K562 (cell line): ENCODE data around the gene LRRC25. TPM values are rescaled to one million over a fixed set of nuclear protein-coding genes. Genes with fewer than 3 reads are reported as not detected.

Experiments
- ATAC-seq: fragments of 200-7000 bp; cut with Tn5 transposase; 3 replicates; pipeline ENCODE4 v1.9.1; 2020; ENCODE audit warnings: moderate library complexity
- BruUV-seq: library from RNA; stranded (reverse); fragments of 400-500 nt; replicated peaks from 2 replicates; lab custom pipeline; 2021; lab: Mats Ljungman, UMichigan
- CTCF ChIA-PET: fragments of 300-600 bp; formaldehyde crosslinking; extraction: SDS; loops from one replicate; lab custom pipeline; 2021; ENCODE audit warnings: low intra/inter-chr PET ratio; lab: Yijun Ruan, JAX
- POLR2A ChIA-PET: fragments of 300-600, 350-650 bp; sonication (Branson Sonifier 250); formaldehyde crosslinking; extraction: SDS; loops from one replicate; lab custom pipeline; 2021; ENCODE audit warnings: antibody characterized with exemption, inconsistent platforms; lab: Yijun Ruan, JAX
- DNase-seq, 4 experiments: peaks; one replicate each; pipeline versions ENCODE4 v3.0.0 to v3.0.0-alpha.2; 2011 to 2018; ENCODE audit warnings: low spot score in 3 of 4, mixed read lengths in 3 of 4; ENCODE audit errors: extremely low read depth in 1 of 4
- FAIRE-seq: peaks from 2 replicates; lab custom pipeline; 2011; peaks lifted over from hg19 to GRCh38; lab: Jason Lieb, UNC
- H2AFZ ChIP-seq: 2 replicates; pipeline ENCODE4 v1.6.0; 2011; ENCODE audit warnings: low read depth, low read length, control low read depth, inconsistent platforms
- H3K27ac ChIP-seq: fragments of 200-600 bp; 3 replicates; pipeline ENCODE4 v1.8.0; 2011; ENCODE audit warnings: low read depth, mild to moderate bottlenecking, control low read depth, inconsistent platforms, low read length, moderate library complexity, mixed read lengths; ENCODE audit errors: extremely low read depth
- H3K27me3 ChIP-seq, 2 experiments: fragments of 300-600 bp in 1 of 2; 2 replicates in 1 of 2; 3 replicates in 1 of 2; pipeline versions ENCODE4 v1.6.0 to v1.8.0; 2011; ENCODE audit warnings: inconsistent platforms in 2 of 2, low read length in 2 of 2, mild to moderate bottlenecking in 1 of 2, mixed read lengths in 1 of 2, moderate library complexity in 1 of 2; ENCODE audit not compliant: control insufficient read depth in 2 of 2, insufficient read depth in 2 of 2
- H3K36me3 ChIP-seq: fragments of 300-600 bp; 3 replicates; pipeline ENCODE4 v1.8.0; 2011; ENCODE audit warnings: mild to moderate bottlenecking, low read length, inconsistent platforms; ENCODE audit not compliant: control insufficient read depth, insufficient read depth
- H3K4me1 ChIP-seq, 2 experiments: fragments of 200-600 bp in 1 of 2; replicated peaks in 1 of 2; 2 replicates in 1 of 2; 3 replicates in 1 of 2; pipeline versions ENCODE4 v1.5.1 to v1.8.0; 2011; ENCODE audit warnings: inconsistent platforms in 2 of 2, low read length in 2 of 2, mild to moderate bottlenecking in 1 of 2, mixed read lengths in 1 of 2, moderate library complexity in 1 of 2; ENCODE audit not compliant: control insufficient read depth in 2 of 2, insufficient read depth in 2 of 2
- H3K4me2 ChIP-seq: 2 replicates; pipeline ENCODE4 v1.6.1; 2011; ENCODE audit warnings: low read length, control low read depth, inconsistent platforms, mixed read lengths; ENCODE audit not compliant: insufficient read depth
- H3K4me3 ChIP-seq: fragments of 200-600 bp; sonication (generic), shearing (Covaris generic); 2 replicates; pipeline ENCODE4 v1.5.1; 2016; ENCODE audit warnings: control low read depth, inconsistent platforms
- H3K79me2 ChIP-seq: fragments of 200-600 bp; 3 replicates; pipeline ENCODE4 v1.8.0; 2011; ENCODE audit warnings: low read length, inconsistent platforms; ENCODE audit not compliant: control insufficient read depth, insufficient read depth
- H3K9ac ChIP-seq, 2 experiments: 2 replicates each; pipeline versions ENCODE4 v1.6.0 to v1.6.1; 2011; ENCODE audit warnings: low read depth in 2 of 2, low read length in 2 of 2, control low read depth in 1 of 2, inconsistent platforms in 1 of 2, mild to moderate bottlenecking in 1 of 2, mixed read lengths in 1 of 2; ENCODE audit not compliant: insufficient read depth in 1 of 2
- H3K9me1 ChIP-seq: one replicate; pipeline ENCODE4 v1.6.0; 2011; ENCODE audit warnings: inconsistent platforms, mild to moderate bottlenecking, low read length, moderate library complexity; ENCODE audit not compliant: control insufficient read depth, insufficient read depth
- H3K9me3 ChIP-seq: replicated peaks from 2 replicates; pipeline ENCODE4 v1.5.1; 2011; ENCODE audit warnings: low read depth, low read length, inconsistent platforms; ENCODE audit not compliant: control insufficient read depth, insufficient read depth
- H4K20me1 ChIP-seq: replicated peaks from 2 replicates; pipeline ENCODE4 v1.6.1; 2011; ENCODE audit warnings: low read length, inconsistent platforms, mixed read lengths; ENCODE audit not compliant: control insufficient read depth, insufficient read depth
- BCL6 ChIP-seq: fragments of 250-450 bp; sonication (Bioruptor Pico); IDR thresholded peaks from 2 replicates; pipeline ENCODE4 v1.4.0; 2020
- BRD9 ChIP-seq: fragments of 450-650 bp; IDR thresholded peaks from 2 replicates; pipeline ENCODE4 v1.6.1; 2018; ENCODE audit warnings: low read depth; ENCODE audit not compliant: partially characterized antibody
- CTBP1 ChIP-seq: fragments of 450-650 bp; IDR thresholded peaks from 2 replicates; pipeline ENCODE4 v1.6.1; 2016; ENCODE audit warnings: borderline replicate concordance
- ERF ChIP-seq: fragments of 450-650 bp; formaldehyde crosslinking; IDR thresholded peaks from 2 replicates; pipeline ENCODE4 v1.4.0; 2020; ENCODE audit warnings: mild to moderate bottlenecking, mixed read lengths
- HDAC6 ChIP-seq: IDR thresholded peaks from 2 replicates; pipeline ENCODE4 v1.6.1; 2012; ENCODE audit warnings: low read depth, mild to moderate bottlenecking, control low read depth, inconsistent platforms, low read length, moderate library complexity
- HIVEP1 ChIP-seq: fragments of 250-450 bp; sonication (Bioruptor Pico); IDR thresholded peaks from 2 replicates; pipeline ENCODE4 v1.4.0; 2020; ENCODE audit warnings: mild to moderate bottlenecking
- HNRNPK ChIP-seq: fragments of 200-400 bp; formaldehyde crosslinking; IDR thresholded peaks from one replicate; pipeline ENCODE4 v1.6.1; 2018; ENCODE audit warnings: mild to moderate bottlenecking, low read depth, low read length; ENCODE audit not compliant: poor library complexity, severe bottlenecking
- KDM4B ChIP-seq, 2 experiments: fragments of 450-650 bp in 1 of 2; sonication (generic) in 1 of 2; IDR thresholded peaks; 2 replicates each; pipeline ENCODE4 v1.6.1; 2016 to 2017; ENCODE audit warnings: borderline replicate concordance in 2 of 2, antibody characterized with exemption in 1 of 2, low read depth in 1 of 2, mild to moderate bottlenecking in 1 of 2
- RBM15 ChIP-seq: fragments of 200-400 bp; formaldehyde crosslinking; IDR thresholded peaks from 2 replicates; pipeline ENCODE4 v1.6.1; 2018; ENCODE audit warnings: mild to moderate bottlenecking, low read length, moderate library complexity; ENCODE audit not compliant: insufficient read depth
- TFAM ChIP-seq: fragments of 250-450 bp; sonication (Bioruptor Pico); conservative IDR thresholded peaks from 2 replicates; pipeline ENCODE4 v1.5.0; 2021; ENCODE audit warnings: mild to moderate bottlenecking, moderate library complexity
- ZNF764 ChIP-seq: fragments of 250-450 bp; sonication (Bioruptor Pico); IDR thresholded peaks from 2 replicates; pipeline ENCODE4 v1.4.0; 2020; ENCODE audit warnings: low read depth, mild to moderate bottlenecking, moderate library complexity
- WGBS: fragments of 100-300 bp; shearing (Covaris generic); methylation state at CpG from one replicate; pipeline ENCODE4 v1.1.6; 2016; ENCODE audit warnings: low coverage, mixed read lengths; ENCODE audit not compliant: insufficient coverage; ENCODE audit errors: missing lambda C conversion rate; 5-methylcytosine and 5-hydroxymethylcytosine counted together
- in situ Hi-C: fragments of 300-500 bp; cut with MboI; formaldehyde crosslinking; loops from 4 replicates; pipeline ENCODE4 v1.15.0; 2018; ENCODE audit warnings: inconsistent platforms, mixed read lengths
- intact Hi-C: fragments of 100-400 bp; cut with micrococcal nuclease; formaldehyde crosslinking; loops from 2 replicates; pipeline ENCODE4 v1.14.2; 2022
- polyA plus RNA-seq, 8 experiments: library from polyadenylated mRNA; depleted of rRNA in 4 of 8; stranded (reverse) in 5 of 8; unstranded in 3 of 8; fragments of >200 nt; fragmentation: Nextera tagmentation in 2 of 8; fragmentation: Illumina TruSeq in 1 of 8; extraction: Ambion mirVana in 2 of 8; extraction: Trizol in 1 of 8; gene quantifications; 2 replicates each; pipeline versions ENCODE4 v1.2.1 to v1.2.3, GENCODE V29; 2011 to 2014; ENCODE audit warnings: inconsistent platforms in 1 of 8, missing spikeins in 1 of 8
- total RNA-seq, 7 experiments: library from RNA; depleted of rRNA in 6 of 7; stranded (reverse); fragments of >200 nt in 6 of 7; fragmentation: Illumina TruSeq in 2 of 7; extraction: Trizol in 2 of 7; gene quantifications; 2 replicates each; pipeline versions ENCODE4 v1.2.1 to v1.2.3, GENCODE V29; 2011 to 2021; ENCODE audit warnings: low replicate concordance in 1 of 7
- TF ChIP-seq, protein P1 (sequence below), 2 experiments: fragments of 450-650 bp; conservative IDR thresholded peaks; 2 replicates each; pipeline ENCODE4 v1.6.1; 2017; ENCODE audit warnings: mild to moderate bottlenecking in 2 of 2, moderate library complexity in 2 of 2
- TF ChIP-seq, protein P2 (sequence below): fragments of 450-650 bp; IDR thresholded peaks from 2 replicates; pipeline ENCODE4 v1.6.1; 2016; ENCODE audit warnings: antibody characterized with exemption
- TF ChIP-seq, protein P3 (sequence below): IDR thresholded peaks from 2 replicates; pipeline ENCODE4 v1.6.1; 2014; ENCODE audit warnings: antibody characterized with exemption

LRRC25 gene
- total and polyA plus RNA-seq, 9 of the 15 experiments (the other 6 are each of a cell fraction or from before 2014, with no cell fraction given): 0.07 to 0.36 (median 0.10) TPM; not detected in 3

DNA sequence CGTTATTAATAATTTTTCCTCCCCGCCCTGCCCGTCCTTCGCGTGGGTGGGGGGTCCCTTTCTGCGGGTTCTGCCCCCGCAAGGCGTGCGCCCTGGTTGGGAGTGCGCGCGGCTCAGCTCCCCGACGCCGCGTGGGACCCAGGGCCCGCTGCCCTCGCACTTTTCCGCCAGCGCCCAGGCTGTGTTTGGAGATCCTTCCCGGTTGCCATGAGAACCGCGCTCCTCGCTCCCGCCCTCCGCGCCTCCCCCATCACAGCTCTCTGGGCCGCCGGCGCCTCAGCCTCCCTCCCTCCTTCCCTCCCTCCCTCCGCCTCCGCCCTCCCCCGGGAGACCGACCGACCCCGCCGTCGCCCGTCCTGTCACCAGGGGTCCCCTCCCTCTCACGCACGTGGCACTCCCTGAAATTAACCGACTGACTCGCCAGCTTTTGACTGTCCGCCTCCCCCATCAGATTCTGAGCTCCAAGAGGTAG is 19.4 kb upstream of the LRRC25 start (continued):
- TF ChIP-seq, protein P1, sequence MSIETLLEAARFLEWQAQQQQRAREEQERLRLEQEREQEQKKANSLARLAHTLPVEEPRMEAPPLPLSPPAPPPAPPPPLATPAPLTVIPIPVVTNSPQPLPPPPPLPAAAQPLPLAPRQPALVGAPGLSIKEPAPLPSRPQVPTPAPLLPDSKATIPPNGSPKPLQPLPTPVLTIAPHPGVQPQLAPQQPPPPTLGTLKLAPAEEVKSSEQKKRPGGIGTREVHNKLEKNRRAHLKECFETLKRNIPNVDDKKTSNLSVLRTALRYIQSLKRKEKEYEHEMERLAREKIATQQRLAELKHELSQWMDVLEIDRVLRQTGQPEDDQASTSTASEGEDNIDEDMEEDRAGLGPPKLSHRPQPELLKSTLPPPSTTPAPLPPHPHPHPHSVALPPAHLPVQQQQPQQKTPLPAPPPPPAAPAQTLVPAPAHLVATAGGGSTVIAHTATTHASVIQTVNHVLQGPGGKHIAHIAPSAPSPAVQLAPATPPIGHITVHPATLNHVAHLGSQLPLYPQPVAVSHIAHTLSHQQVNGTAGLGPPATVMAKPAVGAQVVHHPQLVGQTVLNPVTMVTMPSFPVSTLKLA (conservative IDR thresholded peaks at IDR 0.05): peak; percentile 86 to 88

DNA sequence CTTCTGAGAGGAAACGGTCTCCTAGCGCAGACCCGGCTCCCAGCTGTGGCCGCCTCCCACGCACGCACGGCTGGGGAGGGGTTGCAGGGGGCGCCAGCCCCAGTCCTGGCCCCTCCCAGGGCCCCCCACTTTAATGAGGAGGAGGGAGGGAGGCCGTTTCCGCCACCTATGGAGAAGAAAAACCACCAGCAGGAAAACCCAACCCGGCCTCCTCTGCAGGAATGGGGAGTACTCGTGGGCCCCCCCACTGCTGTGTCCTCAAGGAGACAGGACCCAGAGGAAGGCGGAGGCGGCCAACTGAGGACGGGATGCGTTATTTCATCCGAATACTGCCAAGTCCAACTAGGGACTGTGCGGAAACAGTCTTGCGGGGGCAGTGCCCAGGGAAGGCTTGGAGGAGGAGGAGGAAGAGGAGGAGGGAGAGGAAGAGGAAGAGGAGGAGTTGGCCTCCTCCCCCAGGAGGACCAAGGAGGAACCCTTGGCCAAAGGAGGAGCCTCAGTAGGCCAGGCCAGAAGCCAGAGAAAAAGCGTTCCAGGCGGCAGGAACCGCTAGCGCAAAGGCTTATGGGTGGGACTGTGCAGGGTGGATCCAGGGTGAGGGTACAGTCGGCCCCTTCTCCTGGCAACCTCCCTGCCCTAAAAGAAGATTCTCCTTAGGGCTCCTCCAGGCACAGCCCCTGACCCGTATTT is 17.9 kb upstream of the LRRC25 start:
- no TSS peak for BruUV-seq
- intact Hi-C loops (loop anchor here (2.0 to 5.0 kb wide), 2 partner anchors 135 to 213 kb away; partner anchors contain the start of genes JUND and RAB3A), in situ Hi-C loops (loop anchor here (10.0 kb wide), 1 partner anchor 321 kb away; the partner anchor contains the start of gene MAST3)
- ChIA-PET CTCF (interaction anchor here (0.8 kb wide), 1 partner anchor 66 kb away, joined by 4 read pairs; no protein-coding TSS in a partner anchor), POLR2A (interaction anchor here (0.5 to 11.1 kb wide), 8 partner anchors 14 to 296 kb away, joined by 3 to 244 read pairs (median 4); partner anchors contain the start of genes GDF15 and JUND)
- Histone ChIP-seq H3K4me2 (peak overlapping the region; percentile 88), H3K36me3 (no peaks in the 10 kb centered on the region), H4K20me1 (no peaks in the 10 kb centered on the region), H3K27me3 (no peaks in the 10 kb centered on the region), H3K27ac (peak overlapping the region; percentile 97), H2AFZ (peak overlapping the region; percentile 91), H3K9ac (peak overlapping the region; percentile 82 to 93), H3K9me1 (no peaks in the 10 kb centered on the region), H3K79me2 (peaks cover 26% of the 10 kb centered on the region), H3K4me1 (peaks cover 41 to 72% of the 10 kb centered on the region in 2 experiments), H3K4me3 (peak overlapping the region; percentile 42), H3K9me3 (no peaks in the 10 kb centered on the region)
- ATAC-seq: peak; percentile 1
- FAIRE-seq: peak; percentile 85
- under 1% methylated on average over 24 of the region's 25 CpGs for WGBS
- peak; percentile 69 to 93 (median 70) for DNase-seq
- TF ChIP-seq, protein P2, sequence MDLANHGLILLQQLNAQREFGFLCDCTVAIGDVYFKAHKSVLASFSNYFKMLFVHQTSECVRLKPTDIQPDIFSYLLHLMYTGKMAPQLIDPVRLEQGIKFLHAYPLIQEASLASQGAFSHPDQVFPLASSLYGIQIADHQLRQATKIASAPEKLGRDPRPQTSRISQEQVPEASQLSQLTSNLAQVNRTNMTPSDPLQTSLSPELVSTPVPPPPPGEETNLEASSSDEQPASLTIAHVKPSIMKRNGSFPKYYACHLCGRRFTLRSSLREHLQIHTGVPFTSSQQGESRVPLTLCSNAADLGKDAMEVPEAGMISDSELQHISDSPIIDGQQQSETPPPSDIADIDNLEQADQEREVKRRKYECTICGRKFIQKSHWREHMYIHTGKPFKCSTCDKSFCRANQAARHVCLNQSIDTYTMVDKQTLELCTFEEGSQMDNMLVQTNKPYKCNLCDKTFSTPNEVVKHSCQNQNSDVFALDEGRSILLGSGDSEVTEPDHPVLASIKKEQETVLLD: peak; percentile 90
- TF ChIP-seq ZNF764 (CRISPR knock-in tag) (no peak), TFAM (CRISPR knock-in tag) (no peak), HNRNPK (no peak), BRD9 (peak; percentile 76), HIVEP1 (CRISPR knock-in tag) (peak; percentile 85), KDM4B (IDR thresholded peaks at IDR 0.05; ENCODE audit: borderline replicate concordance in 2 of 2, low read depth in 1 of 2) (0 out of 4 replicates have a peak, but pooled peaks of 1 of the 2 experiments have one; percentile 79), BCL6 (CRISPR knock-in tag) (peak; percentile 48; the same call in 1 of the 2 replicates), ERF (CRISPR knock-in tag) (peak; percentile 87; the same call in 1 of the 2 replicates), RBM15 (no peak), CTBP1 (peak; percentile 71; the same call in 1 of the 2 replicates), HDAC6 (no peak)
- TF ChIP-seq, protein P3, sequence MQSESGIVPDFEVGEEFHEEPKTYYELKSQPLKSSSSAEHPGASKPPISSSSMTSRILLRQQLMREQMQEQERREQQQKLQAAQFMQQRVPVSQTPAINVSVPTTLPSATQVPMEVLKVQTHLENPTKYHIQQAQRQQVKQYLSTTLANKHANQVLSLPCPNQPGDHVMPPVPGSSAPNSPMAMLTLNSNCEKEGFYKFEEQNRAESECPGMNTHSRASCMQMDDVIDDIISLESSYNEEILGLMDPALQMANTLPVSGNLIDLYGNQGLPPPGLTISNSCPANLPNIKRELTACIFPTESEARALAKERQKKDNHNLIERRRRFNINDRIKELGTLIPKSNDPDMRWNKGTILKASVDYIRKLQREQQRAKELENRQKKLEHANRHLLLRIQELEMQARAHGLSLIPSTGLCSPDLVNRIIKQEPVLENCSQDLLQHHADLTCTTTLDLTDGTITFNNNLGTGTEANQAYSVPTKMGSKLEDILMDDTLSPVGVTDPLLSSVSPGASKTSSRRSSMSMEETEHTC: 0 out of 2 replicates have a peak, but pooled peaks have one; percentile 21
